HG03442 (cell line): ENCODE results near the gene NEO1.

ENCODE experiments used
- ATAC-seq: cut with Tn5 transposase; IDR thresholded peaks from one replicate; pipeline ENCODE4 v1.9.1; 2021; ENCODE audit warnings: mild to moderate bottlenecking, moderate library complexity; ENCODE audit not compliant: unreplicated experiment

The NEO1 gene

GRCh38 chr15:73051807-73052652 lies at the start of gene NEO1:
TSS of gene NEO1 (plus strand) at chr15:73052463. CDS start at chr15:73052676, 213 bp downstream.
- peak; percentile 57 for ATAC-seq

GRCh38 chr15:73004462-73004861 lies 47.8 kb upstream of the NEO1 start:
- no peak for ATAC-seq

GRCh38 chr15:73005032-73005431 lies 47.2 kb upstream of the NEO1 start:
- ATAC-seq = no peak

- ATAC-seq = no peak
These were observed 46.8 kb upstream of the NEO1 start for GRCh38 chr15:73005446-73005845.

GRCh38 chr15:73006523-73006922 lies 45.7 kb upstream of the NEO1 start:
- no peak for ATAC-seq

GRCh38 chr15:73009066-73010056 lies 42.9 kb upstream of the NEO1 start:
- ATAC-seq = no peak

- no peak for ATAC-seq
These were observed 41.8 kb upstream of the NEO1 start for GRCh38 chr15:73010154-73011152.

GRCh38 chr15:73014904-73015303 lies 37.4 kb upstream of the NEO1 start:
- ATAC-seq = no peak

- ATAC-seq = no peak
These were observed 36.8 kb upstream of the NEO1 start for GRCh38 chr15:73015493-73015892.

- ATAC-seq = no peak
These were observed 34.3 kb upstream of the NEO1 start for GRCh38 chr15:73017987-73018386.

GRCh38 chr15:73019154-73019553 lies 33.1 kb upstream of the NEO1 start:
- ATAC-seq = no peak

- no peak for ATAC-seq
These were observed 32.6 kb upstream of the NEO1 start for GRCh38 chr15:73019601-73020146.

GRCh38 chr15:73021139-73021621 lies 31.1 kb upstream of the NEO1 start:
- ATAC-seq = no peak

GRCh38 chr15:73022161-73022560 lies 30.1 kb upstream of the NEO1 start:
- no peak for ATAC-seq

GRCh38 chr15:73023071-73023470 lies 29.2 kb upstream of the NEO1 start:
- no peak for ATAC-seq

- ATAC-seq = no peak
These were observed 28.1 kb upstream of the NEO1 start for GRCh38 chr15:73024168-73024567.

GRCh38 chr15:73026511-73027054 lies 25.7 kb upstream of the NEO1 start:
- no peak for ATAC-seq

GRCh38 chr15:73028031-73028430 lies 24.2 kb upstream of the NEO1 start:
- no peak for ATAC-seq

GRCh38 chr15:73028831-73029451 lies 23.3 kb upstream of the NEO1 start:
- no peak for ATAC-seq
